H1 (cell line): ENCODE results near the gene TUNAR. TPM values are rescaled to one million over a fixed set of nuclear protein-coding genes. Genes with fewer than 3 reads are reported as not detected.

Experiments used
- CTCF ChIP-seq, 3 experiments: IDR thresholded peaks; 1 replicate in 2 of 3; 2 replicates in 1 of 3; pipeline versions ENCODE4 v1.5.1 to v1.6.1; 2011; ENCODE audit warnings: low read length in 3 of 3, mild to moderate bottlenecking in 3 of 3, inconsistent platforms in 2 of 3, low read depth in 1 of 3, moderate library complexity in 1 of 3; ENCODE audit not compliant: insufficient read depth in 1 of 3; ENCODE audit errors: control extremely low read depth in 1 of 3
- KDM5A ChIP-seq: fragments of 200-600 bp; IDR thresholded peaks from 2 replicates; pipeline ENCODE4 v1.7.1; 2012; ENCODE audit warnings: mild to moderate bottlenecking, low read length, inconsistent platforms, mixed read lengths
- SIN3A ChIP-seq, 2 experiments: IDR thresholded peaks in 1 of 2; conservative IDR thresholded peaks in 1 of 2; 2 replicates each; pipeline ENCODE4 v1.6.1; 2011 to 2012; ENCODE audit warnings: low read length in 2 of 2, improper control_type of control experiment in 1 of 2, low read depth in 1 of 2, mild to moderate bottlenecking in 1 of 2
- SUZ12 ChIP-seq: fragments of 200-600 bp; sonication (generic); IDR thresholded peaks from 2 replicates; pipeline ENCODE4 v1.6.1; 2012; ENCODE audit warnings: mild to moderate bottlenecking, inconsistent platforms, low read length, moderate library complexity, mixed read lengths
- polyA plus RNA-seq, 7 experiments: library from polyadenylated mRNA; depleted of rRNA in 3 of 7; stranded (reverse) in 5 of 7; unstranded in 2 of 7; fragments of >200 nt in 5 of 7; fragments of 200-250 nt in 2 of 7; gene quantifications; 1 replicate in 5 of 7; 2 replicates in 1 of 7; 4 replicates in 1 of 7; pipeline versions ENCODE4 v1.2.1 to v1.2.3, GENCODE V29; 2011 to 2013; ENCODE audit warnings: missing spikeins in 2 of 7, mixed read lengths in 2 of 7
- total RNA-seq: library from RNA; stranded (reverse); fragmentation: NEBNext Ultra II Directional; extraction: Animal tissue kit (Norgen Biotek cat#: 25700); gene quantifications from 2 replicates; pipeline ENCODE4 v1.2.1, GENCODE V29; 2021

Gene TUNAR
- total and polyA plus RNA-seq, 2 of the 8 experiments (the other 6 are each of a cell fraction or from before 2014, with no cell fraction given): 12.8 to 63.9 TPM

DNA sequence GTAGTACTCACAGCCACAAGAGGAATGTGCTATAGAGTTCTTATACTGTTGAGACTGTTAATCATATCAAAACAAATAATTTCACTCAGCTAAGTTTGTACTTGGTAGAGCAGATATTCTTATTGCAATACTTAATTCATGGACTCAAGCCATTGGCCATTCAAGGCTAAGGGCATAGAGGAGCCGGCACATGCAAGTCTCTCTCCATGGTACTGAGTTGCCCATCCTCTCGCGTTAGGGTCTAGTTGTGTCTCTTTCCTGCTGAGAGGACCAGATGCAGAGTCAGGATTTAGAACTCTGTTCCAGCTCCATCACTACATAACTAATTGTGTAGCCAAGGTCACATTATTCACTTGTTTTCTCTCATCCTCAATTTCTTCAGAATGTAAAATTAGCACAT lies 14.4 kb upstream of the TUNAR start (continued):
- TF ChIP-seq SIN3A (conservative IDR thresholded peaks at IDR 0.05 in 1 of 2, IDR thresholded peaks at IDR 0.05 in 1 of 2; ENCODE audit: low read depth in 1 of 2, low read length in 2 of 2): peak in 1 of 2 experiments; percentile 56; a peak in 1 of 4 replicates
- TF ChIP-seq CTCF (IDR thresholded peaks at IDR 0.05; ENCODE audit: control extremely low read depth in 1 of 3, insufficient read depth in 1 of 3, low read depth in 1 of 3, low read length in 3 of 3): no peak
- no peak for TF ChIP-seq KDM5A
- no peak for TF ChIP-seq SUZ12
